Measurements from ENCODE around the gene PRDM8. TPM values are rescaled to one million over a fixed set of nuclear protein-coding genes. Genes with fewer than 3 reads are reported as not detected.

PRDM8 gene
- total RNA-seq, 4 donors from 2014 or later = 3.5 to 12.6 (median 10.3) TPM

DNA sequence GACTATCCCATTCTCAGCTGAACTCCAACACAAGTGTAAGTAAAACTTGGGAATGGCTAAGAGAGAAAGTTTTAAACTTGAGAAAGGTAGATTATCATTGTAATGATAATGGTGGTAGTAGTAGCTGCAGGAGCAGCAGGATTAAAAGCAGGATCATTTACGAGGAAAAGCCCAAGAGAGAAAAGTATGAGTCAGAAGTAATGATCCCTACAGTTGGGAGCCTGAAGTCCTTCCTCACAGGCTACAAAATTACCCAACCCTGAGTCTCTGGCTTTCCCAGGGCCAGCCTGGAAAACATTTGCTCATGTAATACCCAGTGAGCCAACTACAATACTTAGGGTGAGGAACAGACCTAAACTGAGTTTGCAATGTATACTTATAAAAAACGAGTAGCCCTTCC, 4.4 kb upstream of the PRDM8 start:
- no peaks in the 10 kb centered on the region for H3K36me3 ChIP-seq
- DNase-seq (ENCODE audit: low spot score in 2 of 2) = no peak
- peaks cover 0 to 39% (median 5%) of the 10 kb centered on the region in 4 donors for H3K4me1 ChIP-seq
- H3K9me3 ChIP-seq = no peaks in the 10 kb centered on the region
- 41 to 52% methylated on average over 2 of the region's 2 CpGs for WGBS, 2 donors
- H3K27me3 ChIP-seq = peaks cover 0 to 91% of the 10 kb centered on the region in 2 donors
- no peak overlapping the region for H3K27ac ChIP-seq
- H3K4me3 ChIP-seq = no peak overlapping the region
- TF ChIP-seq, protein P1, sequence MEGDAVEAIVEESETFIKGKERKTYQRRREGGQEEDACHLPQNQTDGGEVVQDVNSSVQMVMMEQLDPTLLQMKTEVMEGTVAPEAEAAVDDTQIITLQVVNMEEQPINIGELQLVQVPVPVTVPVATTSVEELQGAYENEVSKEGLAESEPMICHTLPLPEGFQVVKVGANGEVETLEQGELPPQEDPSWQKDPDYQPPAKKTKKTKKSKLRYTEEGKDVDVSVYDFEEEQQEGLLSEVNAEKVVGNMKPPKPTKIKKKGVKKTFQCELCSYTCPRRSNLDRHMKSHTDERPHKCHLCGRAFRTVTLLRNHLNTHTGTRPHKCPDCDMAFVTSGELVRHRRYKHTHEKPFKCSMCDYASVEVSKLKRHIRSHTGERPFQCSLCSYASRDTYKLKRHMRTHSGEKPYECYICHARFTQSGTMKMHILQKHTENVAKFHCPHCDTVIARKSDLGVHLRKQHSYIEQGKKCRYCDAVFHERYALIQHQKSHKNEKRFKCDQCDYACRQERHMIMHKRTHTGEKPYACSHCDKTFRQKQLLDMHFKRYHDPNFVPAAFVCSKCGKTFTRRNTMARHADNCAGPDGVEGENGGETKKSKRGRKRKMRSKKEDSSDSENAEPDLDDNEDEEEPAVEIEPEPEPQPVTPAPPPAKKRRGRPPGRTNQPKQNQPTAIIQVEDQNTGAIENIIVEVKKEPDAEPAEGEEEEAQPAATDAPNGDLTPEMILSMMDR (IDR thresholded peaks at IDR 0.05) = no peak
- TF ChIP-seq POLR2A (IDR thresholded peaks at IDR 0.05) (no peak), EP300 (IDR thresholded peaks at IDR 0.05) (no peak)

DNA sequence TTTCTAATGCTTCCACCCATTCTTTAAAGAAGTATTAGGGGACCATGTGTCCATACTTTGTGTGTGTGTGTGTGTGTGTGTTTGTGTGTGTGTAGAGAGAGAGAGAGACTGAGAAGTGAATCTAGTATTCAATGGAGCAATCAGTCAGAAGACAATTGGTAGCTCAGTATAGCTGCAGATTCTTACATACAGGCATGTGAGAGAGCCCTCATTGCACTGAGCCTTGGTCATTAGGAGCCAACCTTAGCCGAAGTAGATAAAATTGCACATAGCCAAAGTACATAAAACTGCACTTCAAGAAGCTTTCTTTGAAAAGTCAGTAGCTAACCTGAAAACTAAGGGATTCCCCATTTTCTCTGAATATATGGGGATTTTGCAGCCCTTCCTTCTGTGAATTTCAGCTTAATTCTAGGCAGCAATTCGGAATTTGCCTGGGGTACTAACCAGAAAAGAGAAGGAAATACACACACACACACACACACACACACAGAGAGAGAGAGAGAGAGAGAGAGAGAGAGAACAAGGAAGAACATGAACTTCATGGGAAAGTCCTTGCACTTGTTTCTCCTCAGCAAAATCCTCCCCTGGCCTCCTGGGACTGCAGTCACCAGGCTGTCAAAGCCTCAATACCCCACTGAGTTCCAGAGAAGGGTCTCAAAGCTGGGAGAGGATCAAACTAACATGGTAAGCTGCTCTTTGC, 1.7 kb upstream of the PRDM8 start:
- no peak for TF ChIP-seq POLR2A (IDR thresholded peaks at IDR 0.05)
- TF ChIP-seq EP300 (IDR thresholded peaks at IDR 0.05) = no peak
- TF ChIP-seq, protein P1 (IDR thresholded peaks at IDR 0.05) = no peak
- H3K4me3 ChIP-seq = no peak overlapping the region
- H3K4me1 ChIP-seq = peaks cover 0 to 24% (median 5%) of the 10 kb centered on the region in 4 donors
- no peak for DNase-seq (ENCODE audit: low spot score in 2 of 2)
- 54 to 72% methylated on average over 2 of the region's 2 CpGs for WGBS, 2 donors
- peaks cover 0 to 85% of the 10 kb centered on the region in 2 donors for H3K27me3 ChIP-seq
- no peaks in the 10 kb centered on the region for H3K36me3 ChIP-seq
- H3K9me3 ChIP-seq = no peaks in the 10 kb centered on the region
- H3K27ac ChIP-seq = no peak overlapping the region

DNA sequence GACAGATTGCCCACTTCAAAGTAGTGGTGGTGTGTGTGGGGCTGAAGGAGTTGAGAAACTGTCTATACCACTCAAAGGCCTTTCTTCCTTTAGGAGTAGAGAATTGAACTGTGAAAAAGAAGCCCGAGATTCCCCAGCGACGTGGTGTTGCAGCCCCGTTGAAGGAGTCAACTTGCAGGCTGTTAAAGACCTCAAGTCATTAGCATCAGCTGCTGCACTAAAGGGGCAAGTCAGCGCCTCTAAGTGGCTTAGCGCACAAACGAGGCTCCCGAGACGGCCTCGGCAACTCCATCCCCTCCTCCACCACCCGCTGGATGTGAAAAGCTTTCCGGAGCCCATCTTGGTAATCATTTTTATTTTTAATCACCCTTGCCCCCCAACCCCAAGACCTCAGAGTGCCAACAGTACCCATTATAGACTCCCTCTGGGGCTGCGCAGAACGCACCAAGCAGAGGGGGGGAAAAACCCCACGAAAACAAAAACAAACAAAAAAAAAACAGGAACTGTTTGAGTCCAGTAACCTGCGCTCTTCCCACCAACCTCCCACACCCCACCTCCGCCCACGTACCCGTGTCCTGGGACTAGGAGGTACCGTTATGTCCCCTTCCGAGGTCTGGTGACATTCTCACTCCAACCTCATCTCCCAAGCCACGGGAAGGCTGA, 913 bp upstream of the PRDM8 start:
- peak overlapping the region in 2 of 4 donors; percentile 22 to 42 for H3K4me3 ChIP-seq

DNA sequence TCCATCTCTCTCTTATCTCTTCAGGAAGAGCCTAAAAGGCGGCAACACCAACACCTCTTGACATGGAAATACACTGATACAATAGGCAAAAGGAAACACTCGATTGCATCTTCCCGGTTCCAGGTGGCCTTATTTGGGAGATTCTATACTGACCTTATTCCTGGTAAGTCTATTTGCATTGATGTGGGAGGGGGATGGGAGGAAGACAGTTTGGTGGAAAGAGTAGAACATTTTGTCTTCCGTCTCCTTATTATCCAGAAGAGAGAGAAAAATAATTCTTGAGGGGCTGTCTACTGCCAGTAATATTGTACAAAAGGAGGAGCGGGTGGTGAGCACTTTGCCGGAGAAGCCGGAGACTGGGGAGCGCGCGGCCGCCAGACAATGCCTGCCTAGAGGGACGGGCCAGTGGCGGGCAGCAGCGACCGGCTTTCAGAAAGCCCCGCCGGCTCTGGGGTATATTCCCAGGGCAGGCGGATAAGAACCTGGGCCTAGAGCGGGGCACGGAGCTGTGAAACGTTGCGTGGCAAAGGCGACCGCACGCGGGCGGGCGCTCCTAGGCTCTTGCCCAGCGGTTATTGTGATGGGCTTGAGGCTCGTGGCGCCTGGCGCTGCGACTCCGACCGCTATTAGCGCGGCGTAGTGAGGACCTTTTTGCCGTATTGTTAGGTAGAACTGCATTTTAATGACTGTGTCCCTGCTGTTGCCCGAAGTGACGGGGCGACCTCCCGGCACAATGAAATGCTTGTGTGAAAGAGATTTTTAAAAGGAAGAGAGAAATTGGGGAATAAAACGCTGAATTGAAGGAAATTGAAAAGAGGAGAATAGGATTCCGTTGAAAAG, 518 bp downstream of the PRDM8 start:
- TF ChIP-seq, protein P1 (IDR thresholded peaks at IDR 0.05) = no peak
- TF ChIP-seq POLR2A (IDR thresholded peaks at IDR 0.05) = no peak
- Histone ChIP-seq H3K27me3 (peaks cover 0 to 69% of the 10 kb centered on the region in 2 donors), H3K4me3 (peak overlapping the region in 3 of 4 donors; percentile 11 to 42 (median 23)), H3K27ac (no peak overlapping the region), H3K36me3 (no peaks in the 10 kb centered on the region), H3K9me3 (no peaks in the 10 kb centered on the region), H3K4me1 (peaks cover 0 to 29% (median 5%) of the 10 kb centered on the region in 4 donors)
- WGBS, 2 donors = 35 to 39% methylated on average over 45 of the region's 45 CpGs
- DNase-seq (ENCODE audit: low spot score in 2 of 2) = no peak

More for the DNA sequence above, 913 bp upstream of the PRDM8 start:
- Histone ChIP-seq H3K27me3 (peaks cover 0 to 78% of the 10 kb centered on the region in 2 donors), H3K9me3 (no peaks in the 10 kb centered on the region), H3K36me3 (no peaks in the 10 kb centered on the region), H3K4me1 (peaks cover 0 to 23% (median 5%) of the 10 kb centered on the region in 4 donors), H3K27ac (no peak overlapping the region)
- no peak for DNase-seq (ENCODE audit: low spot score in 2 of 2)
- WGBS, 2 donors = 35 to 52% methylated on average over 22 of the region's 22 CpGs
- TF ChIP-seq POLR2A (IDR thresholded peaks at IDR 0.05) (no peak), EP300 (IDR thresholded peaks at IDR 0.05) (no peak)
- TF ChIP-seq, protein P1 (IDR thresholded peaks at IDR 0.05) = no peak

All from tibial nerve (tissue), 4 donors.